Thoracic aorta (tissue), 2 donors: Measurements from ENCODE around the gene FASLG. TPM values are rescaled to one million over a fixed set of nuclear protein-coding genes. Genes with fewer than 3 reads are reported as not detected.

ENCODE experiments used
- ATAC-seq: fragments of 150-250 bp; one replicate; pipeline ENCODE4 v1.8.0; 2017; ENCODE audit warnings: low read depth; ENCODE audit not compliant: insufficient number of reproducible peaks, low FRiP score
- DNase-seq: peaks from one replicate; pipeline ENCODE4 v3.0.0-alpha.2; 2020; ENCODE audit warnings: low spot score
- H3K27ac ChIP-seq, 2 donors: fragments of 200-600 bp; sonication (generic); 1 replicate in 1 of 2; 2 replicates in 1 of 2; pipeline ENCODE4 v1.5.1; 2016; ENCODE audit warnings: mild to moderate bottlenecking in 2 of 2, moderate library complexity in 2 of 2
- H3K27me3 ChIP-seq: fragments of 200-600 bp; sonication (generic); replicated peaks from 2 replicates; pipeline ENCODE4 v1.6.0; 2016; ENCODE audit warnings: mild to moderate bottlenecking; ENCODE audit not compliant: insufficient read depth
- H3K36me3 ChIP-seq: fragments of 200-600 bp; sonication (generic); one replicate; pipeline ENCODE4 v1.5.1; 2016
- H3K4me1 ChIP-seq, 2 donors: fragments of 200-600 bp; sonication (generic); 1 replicate in 1 of 2; 2 replicates in 1 of 2; pipeline versions ENCODE4 v1.5.1 to v1.6.0; 2016; ENCODE audit warnings: low read depth in 2 of 2, mild to moderate bottlenecking in 1 of 2; ENCODE audit not compliant: control insufficient read depth in 1 of 2
- H3K4me3 ChIP-seq: fragments of 200-600 bp; sonication (generic); 2 replicates; pipeline ENCODE4 v1.5.1; 2016; ENCODE audit warnings: mild to moderate bottlenecking
- H3K9me3 ChIP-seq: fragments of 200-600 bp; sonication (generic); 2 replicates; pipeline ENCODE4 v1.5.1; 2016
- total RNA-seq, 2 donors: library from RNA; depleted of rRNA; stranded (reverse); fragments of >200 nt; gene quantifications; one replicate each; pipeline versions ENCODE4 v1.1.0 to v1.2.3, GENCODE V29; 2016
- TF ChIP-seq, protein P1 (sequence below): fragments of 200-600 bp; sonication (generic); IDR thresholded peaks from one replicate; pipeline ENCODE4 v1.5.1; 2019; ENCODE audit warnings: antibody characterized with exemption

The FASLG gene
- total RNA-seq, 2 donors from 2014 or later = not detected

DNA sequence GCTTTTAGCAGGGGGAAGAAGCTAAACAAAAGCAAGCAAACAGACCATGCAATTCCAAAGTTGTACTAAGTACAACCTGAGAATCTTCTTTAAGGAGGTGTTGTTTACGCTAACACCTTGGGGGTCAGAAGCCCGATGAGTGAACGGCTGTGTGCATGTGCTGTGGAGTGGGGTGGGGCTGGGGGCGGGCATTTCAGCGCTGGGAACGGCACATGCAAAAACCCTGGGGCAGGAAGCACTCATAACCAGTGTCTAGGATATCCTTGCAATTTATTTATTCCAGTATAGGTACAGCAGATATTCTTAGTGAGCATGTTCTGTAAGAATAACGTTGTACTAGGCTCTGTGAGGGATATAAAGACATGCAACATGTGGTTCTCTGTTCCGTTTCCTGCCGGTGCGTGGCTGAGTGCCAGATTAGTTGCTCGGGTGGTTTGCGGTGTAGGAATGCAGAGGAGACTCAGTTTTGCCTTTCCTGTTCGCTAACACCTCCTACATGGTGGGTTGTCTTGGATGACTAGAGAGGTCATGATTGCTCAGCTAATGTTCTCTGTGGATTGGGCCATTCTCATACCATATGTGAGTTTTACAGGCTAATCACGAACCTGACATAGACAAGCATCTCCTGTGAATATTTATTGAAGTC lies 3.7 kb downstream of the FASLG start:
- Histone ChIP-seq H3K4me3 (no peak overlapping the region), H3K36me3 (no peaks in the 10 kb centered on the region), H3K27me3 (no peaks in the 10 kb centered on the region), H3K27ac (no peak overlapping the region), H3K4me1 (no peaks in the 10 kb centered on the region), H3K9me3 (no peaks in the 10 kb centered on the region)
- no peak for DNase-seq
- TF ChIP-seq, protein P1, sequence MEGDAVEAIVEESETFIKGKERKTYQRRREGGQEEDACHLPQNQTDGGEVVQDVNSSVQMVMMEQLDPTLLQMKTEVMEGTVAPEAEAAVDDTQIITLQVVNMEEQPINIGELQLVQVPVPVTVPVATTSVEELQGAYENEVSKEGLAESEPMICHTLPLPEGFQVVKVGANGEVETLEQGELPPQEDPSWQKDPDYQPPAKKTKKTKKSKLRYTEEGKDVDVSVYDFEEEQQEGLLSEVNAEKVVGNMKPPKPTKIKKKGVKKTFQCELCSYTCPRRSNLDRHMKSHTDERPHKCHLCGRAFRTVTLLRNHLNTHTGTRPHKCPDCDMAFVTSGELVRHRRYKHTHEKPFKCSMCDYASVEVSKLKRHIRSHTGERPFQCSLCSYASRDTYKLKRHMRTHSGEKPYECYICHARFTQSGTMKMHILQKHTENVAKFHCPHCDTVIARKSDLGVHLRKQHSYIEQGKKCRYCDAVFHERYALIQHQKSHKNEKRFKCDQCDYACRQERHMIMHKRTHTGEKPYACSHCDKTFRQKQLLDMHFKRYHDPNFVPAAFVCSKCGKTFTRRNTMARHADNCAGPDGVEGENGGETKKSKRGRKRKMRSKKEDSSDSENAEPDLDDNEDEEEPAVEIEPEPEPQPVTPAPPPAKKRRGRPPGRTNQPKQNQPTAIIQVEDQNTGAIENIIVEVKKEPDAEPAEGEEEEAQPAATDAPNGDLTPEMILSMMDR = no peak
- ATAC-seq = no peak

DNA sequence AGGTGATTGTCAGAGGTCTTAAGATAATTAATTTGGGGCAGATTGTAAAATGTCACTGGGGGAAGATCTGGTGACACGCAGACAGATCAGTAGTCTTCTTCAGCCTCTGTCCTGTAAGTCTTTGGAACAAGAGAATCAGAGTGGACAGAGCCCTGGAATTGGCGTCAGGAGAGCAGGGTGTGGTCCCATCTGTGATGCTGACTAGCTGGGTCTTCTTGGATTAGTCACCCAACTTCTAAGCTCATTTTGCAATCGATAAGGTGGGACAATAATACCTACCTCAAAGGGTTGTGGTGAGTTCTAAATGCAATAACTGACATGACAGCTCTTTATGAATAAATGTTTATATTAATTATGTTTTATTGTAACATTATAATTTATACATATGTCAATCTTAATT lies 4.8 kb downstream of the FASLG start:
- no peaks in the 10 kb centered on the region for H3K36me3 ChIP-seq
- DNase-seq (no peak), ATAC-seq (no peak)
- TF ChIP-seq, protein P1 = no peak
- no peaks in the 10 kb centered on the region for H3K9me3 ChIP-seq
- no peak overlapping the region for H3K27ac ChIP-seq
- no peaks in the 10 kb centered on the region for H3K27me3 ChIP-seq
- H3K4me1 ChIP-seq = no peaks in the 10 kb centered on the region
- H3K4me3 ChIP-seq = no peak overlapping the region

DNA sequence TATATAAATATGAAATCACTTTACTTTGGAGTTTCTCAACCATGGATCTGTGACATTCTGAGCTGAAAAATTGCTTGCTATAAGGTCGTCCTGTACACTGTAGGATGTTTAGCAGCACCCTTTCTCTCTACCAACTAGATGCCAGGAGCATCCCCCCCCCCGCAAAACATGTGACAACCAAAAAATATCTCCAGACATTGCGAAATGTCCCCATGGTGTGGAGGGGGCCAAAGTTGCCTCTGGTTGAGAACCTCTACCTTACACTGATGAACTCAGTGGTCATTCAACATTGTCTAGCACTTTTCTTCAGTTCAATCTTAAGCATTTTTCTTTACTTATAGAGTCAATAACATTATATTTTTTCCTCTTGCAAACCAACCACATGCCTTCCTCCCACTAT lies 9.2 kb downstream of the FASLG start:
- no peak for ATAC-seq
- DNase-seq = no peak
- TF ChIP-seq, protein P1 = no peak
- Histone ChIP-seq H3K9me3 (no peaks in the 10 kb centered on the region), H3K36me3 (no peaks in the 10 kb centered on the region), H3K4me3 (no peak overlapping the region), H3K27ac (no peak overlapping the region), H3K4me1 (no peaks in the 10 kb centered on the region), H3K27me3 (no peaks in the 10 kb centered on the region)

DNA sequence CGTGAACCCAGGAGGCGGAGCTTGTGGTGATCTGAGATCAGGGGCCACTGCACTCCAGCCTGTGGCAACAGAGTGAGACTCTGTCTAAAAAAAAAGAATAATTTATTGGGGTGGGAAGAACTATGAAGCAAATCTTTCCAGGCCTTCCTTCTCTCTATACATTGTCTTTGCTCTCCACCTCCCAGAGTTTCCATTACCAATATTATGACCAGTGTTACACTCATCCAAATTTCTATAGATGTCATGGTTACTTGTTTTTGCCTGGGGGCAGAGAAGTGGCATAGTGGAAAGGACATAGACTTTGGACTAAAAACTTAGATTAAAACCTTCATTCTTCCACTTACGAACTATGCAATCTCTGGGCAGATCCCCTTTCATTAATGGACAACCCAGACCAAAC lies 10.1 kb downstream of the FASLG start:
- Histone ChIP-seq H3K36me3 (no peaks in the 10 kb centered on the region), H3K27ac (no peak overlapping the region)
- TF ChIP-seq, protein P1 = no peak

DNA sequence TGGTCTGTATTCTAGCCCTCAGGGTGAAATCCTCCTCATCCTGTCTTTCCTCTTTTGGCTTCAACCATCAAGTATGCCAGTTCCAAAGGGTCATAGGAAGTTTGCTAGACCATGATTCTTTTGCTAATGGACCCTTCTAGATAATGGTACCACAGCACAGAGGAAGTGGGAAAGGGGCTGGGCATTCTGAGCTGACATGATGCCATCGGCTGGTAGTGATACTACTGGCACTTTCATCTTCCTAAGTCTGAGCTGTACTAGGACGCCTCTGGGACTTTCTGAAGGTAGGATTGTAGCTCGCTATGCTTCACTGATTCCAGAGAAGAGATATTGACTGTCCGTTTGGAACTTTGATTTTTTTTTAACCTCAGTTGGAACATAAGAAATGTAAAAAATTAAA lies 11.4 kb downstream of the FASLG start:
- Histone ChIP-seq H3K4me3 (no peak overlapping the region), H3K27me3 (no peaks in the 10 kb centered on the region), H3K36me3 (no peaks in the 10 kb centered on the region), H3K4me1 (no peaks in the 10 kb centered on the region), H3K9me3 (no peaks in the 10 kb centered on the region), H3K27ac (no peak overlapping the region)
- TF ChIP-seq, protein P1 = no peak
- ATAC-seq (no peak), DNase-seq (no peak)

More for the DNA sequence above, 10.1 kb downstream of the FASLG start:
- H3K27me3 ChIP-seq = no peaks in the 10 kb centered on the region
- no peaks in the 10 kb centered on the region for H3K4me1 ChIP-seq
- ATAC-seq (no peak), DNase-seq (no peak)
- no peak overlapping the region for H3K4me3 ChIP-seq
- no peaks in the 10 kb centered on the region for H3K9me3 ChIP-seq
